Tibial nerve (tissue), 4 donors: ENCODE measurements around the gene CRYBA2. TPM values are rescaled to one million over a fixed set of nuclear protein-coding genes. Genes with fewer than 3 reads are reported as not detected.

Experiments used
- DNase-seq, 2 donors: peaks; one replicate each; pipeline ENCODE4 v3.0.0-alpha.2; 2019; ENCODE audit warnings: low spot score in 2 of 2
- H3K27ac ChIP-seq, 4 donors: fragments of 200-600 bp; sonication (generic) in 3 of 4; one replicate each; pipeline ENCODE4 v1.5.1; 2017 to 2019; ENCODE audit warnings: mild to moderate bottlenecking in 1 of 4
- H3K27me3 ChIP-seq, 2 donors: fragments of 200-600 bp; sonication (generic) in 1 of 2; one replicate each; pipeline versions ENCODE4 v1.5.1 to v1.6.0; 2017 to 2019
- H3K36me3 ChIP-seq, 3 donors: fragments of 200-600 bp; sonication (generic); one replicate each; pipeline ENCODE4 v1.5.1; 2018 to 2019
- H3K4me1 ChIP-seq, 4 donors: fragments of 200-600 bp; sonication (generic) in 3 of 4; one replicate each; pipeline ENCODE4 v1.5.1; 2017 to 2019
- H3K4me3 ChIP-seq, 4 donors: fragments of 200-600 bp; sonication (generic) in 3 of 4; one replicate each; pipeline ENCODE4 v1.5.1; 2017 to 2019; ENCODE audit warnings: mild to moderate bottlenecking in 1 of 4, moderate library complexity in 1 of 4
- H3K9me3 ChIP-seq, 4 donors: fragments of 200-600 bp; sonication (generic) in 3 of 4; one replicate each; pipeline ENCODE4 v1.5.1; 2017 to 2019
- EP300 ChIP-seq, 2 donors: sonication (generic); formaldehyde crosslinking; IDR thresholded peaks; one replicate each; pipeline ENCODE4 v1.6.1; 2017; ENCODE audit warnings: antibody characterized with exemption in 2 of 2, mild to moderate bottlenecking in 1 of 2
- POLR2A ChIP-seq, 2 donors: fragments of 450-650 bp; IDR thresholded peaks; one replicate each; pipeline ENCODE4 v1.6.1; 2017; ENCODE audit warnings: antibody characterized with exemption in 2 of 2, mild to moderate bottlenecking in 2 of 2, moderate library complexity in 2 of 2
- WGBS, 2 donors: methylation state at CpG; one replicate each; pipeline ENCODE4 v1.1.5; 2018; 5-methylcytosine and 5-hydroxymethylcytosine counted together
- total RNA-seq, 4 donors: library from RNA; depleted of rRNA; stranded (reverse); fragments of >200 nt; gene quantifications; one replicate each; pipeline ENCODE4 v1.1.0, GENCODE V29; 2016
- TF ChIP-seq, protein P1 (sequence below), 5 experiments: fragments of 200-600 bp in 3 of 5; fragments of 450-650 bp in 2 of 5; sonication (generic) in 3 of 5; IDR thresholded peaks; one replicate each; pipeline ENCODE4 v1.5.1; 2016 to 2019; ENCODE audit warnings: antibody characterized with exemption in 5 of 5, mild to moderate bottlenecking in 3 of 5, moderate library complexity in 2 of 5

Gene CRYBA2
- total RNA-seq, 4 donors from 2014 or later = not detected

DNA sequence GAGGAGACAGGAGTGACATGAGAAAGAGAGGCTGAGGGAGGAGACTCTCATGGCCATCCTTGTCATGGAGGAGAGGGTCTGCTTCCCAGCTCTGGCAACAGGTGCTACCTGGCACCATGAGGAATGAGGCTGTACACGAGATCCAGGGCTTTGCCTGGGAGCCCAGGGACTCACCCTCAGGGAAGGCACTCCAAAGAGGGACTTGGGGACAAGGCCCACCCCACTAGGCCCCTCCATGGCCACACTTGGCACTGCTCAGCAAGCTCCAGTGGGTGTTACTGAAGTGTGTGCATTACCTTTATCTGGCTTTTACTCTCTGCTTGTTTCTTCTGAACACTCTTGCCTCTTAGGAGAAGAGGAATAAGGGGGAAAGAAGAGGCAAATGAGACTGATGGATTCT, 45.4 kb upstream of the CRYBA2 start:
- WGBS, 2 donors = 20% methylated on average over 1 of the region's 1 CpG; no CpG with 5 or more reads in 1 of the 2 donors
- Histone ChIP-seq H3K9me3 (no peaks in the 10 kb centered on the region), H3K4me1 (peaks cover 0 to 4% (median 0%) of the 10 kb centered on the region in 4 donors), H3K36me3 (no peaks in the 10 kb centered on the region), H3K4me3 (no peak overlapping the region), H3K27me3 (peaks cover 0 to 63% of the 10 kb centered on the region in 2 donors), H3K27ac (no peak overlapping the region)
- TF ChIP-seq EP300 (IDR thresholded peaks at IDR 0.05) (no peak), POLR2A (IDR thresholded peaks at IDR 0.05) (no peak)
- TF ChIP-seq, protein P1, sequence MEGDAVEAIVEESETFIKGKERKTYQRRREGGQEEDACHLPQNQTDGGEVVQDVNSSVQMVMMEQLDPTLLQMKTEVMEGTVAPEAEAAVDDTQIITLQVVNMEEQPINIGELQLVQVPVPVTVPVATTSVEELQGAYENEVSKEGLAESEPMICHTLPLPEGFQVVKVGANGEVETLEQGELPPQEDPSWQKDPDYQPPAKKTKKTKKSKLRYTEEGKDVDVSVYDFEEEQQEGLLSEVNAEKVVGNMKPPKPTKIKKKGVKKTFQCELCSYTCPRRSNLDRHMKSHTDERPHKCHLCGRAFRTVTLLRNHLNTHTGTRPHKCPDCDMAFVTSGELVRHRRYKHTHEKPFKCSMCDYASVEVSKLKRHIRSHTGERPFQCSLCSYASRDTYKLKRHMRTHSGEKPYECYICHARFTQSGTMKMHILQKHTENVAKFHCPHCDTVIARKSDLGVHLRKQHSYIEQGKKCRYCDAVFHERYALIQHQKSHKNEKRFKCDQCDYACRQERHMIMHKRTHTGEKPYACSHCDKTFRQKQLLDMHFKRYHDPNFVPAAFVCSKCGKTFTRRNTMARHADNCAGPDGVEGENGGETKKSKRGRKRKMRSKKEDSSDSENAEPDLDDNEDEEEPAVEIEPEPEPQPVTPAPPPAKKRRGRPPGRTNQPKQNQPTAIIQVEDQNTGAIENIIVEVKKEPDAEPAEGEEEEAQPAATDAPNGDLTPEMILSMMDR (IDR thresholded peaks at IDR 0.05) = no peak
- DNase-seq = no peak

DNA sequence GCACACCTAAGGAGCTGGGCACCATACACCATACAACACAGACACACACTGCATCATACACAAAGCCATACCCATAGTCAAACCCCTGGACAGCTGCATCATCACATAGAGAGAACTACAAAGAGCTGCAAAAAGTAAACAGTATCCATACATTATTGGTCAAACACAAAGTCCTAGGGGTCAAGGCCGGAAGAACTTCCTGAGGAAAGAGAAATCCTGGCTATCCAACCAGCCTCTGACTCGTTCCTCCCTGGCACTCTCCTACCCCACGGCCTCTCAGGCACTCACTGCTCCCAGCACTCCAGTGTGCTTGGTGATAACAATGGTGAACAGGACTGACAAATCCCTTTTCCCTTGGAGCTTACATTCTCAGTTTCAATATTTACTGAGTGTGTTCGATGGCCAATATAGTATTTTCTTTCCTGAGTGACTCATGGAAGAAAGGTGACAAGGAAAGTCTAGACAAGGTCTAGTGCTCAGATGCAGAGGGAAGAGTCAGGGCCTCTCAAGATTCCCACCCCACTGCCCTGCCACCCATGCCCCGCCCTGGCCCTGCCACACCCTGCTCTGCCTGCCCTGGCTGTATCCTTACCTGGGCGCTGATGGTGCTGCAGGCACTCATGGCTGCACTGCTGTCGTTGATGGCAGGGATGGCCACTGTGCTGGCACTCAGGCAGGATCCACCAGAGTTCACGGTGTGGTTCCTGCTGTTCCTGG, 44.7 kb upstream of the CRYBA2 start:
- H3K27me3 ChIP-seq = peaks cover 0 to 56% of the 10 kb centered on the region in 2 donors
- no peaks in the 10 kb centered on the region for H3K36me3 ChIP-seq
- no peak overlapping the region for H3K27ac ChIP-seq
- 58 to 63% methylated on average over 7 to 8 of the region's 8 CpGs for WGBS, 2 donors
- no peak overlapping the region for H3K4me3 ChIP-seq
- H3K9me3 ChIP-seq = no peaks in the 10 kb centered on the region
- DNase-seq = no peak
- TF ChIP-seq EP300 (IDR thresholded peaks at IDR 0.05) (no peak), POLR2A (IDR thresholded peaks at IDR 0.05) (no peak)
- TF ChIP-seq, protein P1 (IDR thresholded peaks at IDR 0.05) = no peak
- peaks cover 0 to 4% (median 0%) of the 10 kb centered on the region in 4 donors for H3K4me1 ChIP-seq

DNA sequence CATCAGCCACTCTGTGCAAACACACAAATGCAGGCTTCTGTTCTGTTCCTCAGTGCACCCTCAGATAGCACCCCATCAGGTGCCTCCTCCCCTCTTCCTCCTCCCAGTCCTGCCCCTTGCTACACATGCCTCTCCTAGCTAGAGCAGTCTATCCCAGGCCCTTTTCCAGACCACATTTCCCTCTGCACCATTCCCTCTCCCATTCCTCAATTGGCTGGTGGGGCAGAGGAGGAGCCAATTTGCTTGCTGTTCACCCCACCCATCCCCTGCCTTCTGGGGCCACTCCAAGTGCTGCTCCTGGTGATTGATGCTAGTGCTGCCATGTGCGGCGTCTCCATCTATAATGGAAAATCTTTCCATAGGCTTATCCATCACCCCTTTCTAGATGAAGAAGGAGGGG, 42.7 kb upstream of the CRYBA2 start:
- Histone ChIP-seq H3K27ac (no peak overlapping the region), H3K4me3 (no peak overlapping the region), H3K27me3 (peaks cover 0 to 55% of the 10 kb centered on the region in 2 donors), H3K9me3 (no peaks in the 10 kb centered on the region), H3K4me1 (no peaks in the 10 kb centered on the region), H3K36me3 (no peaks in the 10 kb centered on the region)
- DNase-seq = no peak
- TF ChIP-seq, protein P1 (IDR thresholded peaks at IDR 0.05) = no peak
- TF ChIP-seq POLR2A (IDR thresholded peaks at IDR 0.05) (no peak), EP300 (IDR thresholded peaks at IDR 0.05) (no peak)
- WGBS, 2 donors = 74 to 76% methylated on average over 2 of the region's 2 CpGs

DNA sequence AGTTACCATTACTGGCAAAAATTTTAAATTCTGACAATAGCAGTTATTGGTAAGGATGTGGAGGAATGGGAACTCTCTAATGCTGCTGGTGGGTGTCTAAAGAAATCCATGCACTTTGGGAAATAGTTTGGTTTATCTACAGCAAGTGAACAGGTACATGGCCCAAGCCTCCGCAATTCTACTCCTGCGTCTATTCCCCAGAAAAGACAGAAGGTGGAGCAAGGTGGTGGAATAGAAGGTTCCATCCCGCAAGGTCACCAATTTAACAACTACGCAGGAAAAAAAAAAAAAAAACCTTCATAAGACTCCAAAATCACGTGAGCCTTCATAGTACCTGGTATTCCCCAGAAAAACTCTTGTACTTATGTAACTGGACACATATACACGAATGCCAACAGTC, 41.6 kb upstream of the CRYBA2 start:
- 56 to 61% methylated on average over 6 of the region's 6 CpGs for WGBS, 2 donors
- no peaks in the 10 kb centered on the region for H3K9me3 ChIP-seq
- H3K4me1 ChIP-seq = no peaks in the 10 kb centered on the region
- no peak for DNase-seq
- TF ChIP-seq POLR2A (IDR thresholded peaks at IDR 0.05) (no peak), EP300 (IDR thresholded peaks at IDR 0.05) (no peak)
- TF ChIP-seq, protein P1 (IDR thresholded peaks at IDR 0.05) = no peak
- H3K27ac ChIP-seq = no peak overlapping the region
- H3K4me3 ChIP-seq = no peak overlapping the region
- peaks cover 0 to 56% of the 10 kb centered on the region in 2 donors for H3K27me3 ChIP-seq
- H3K36me3 ChIP-seq = no peaks in the 10 kb centered on the region

DNA sequence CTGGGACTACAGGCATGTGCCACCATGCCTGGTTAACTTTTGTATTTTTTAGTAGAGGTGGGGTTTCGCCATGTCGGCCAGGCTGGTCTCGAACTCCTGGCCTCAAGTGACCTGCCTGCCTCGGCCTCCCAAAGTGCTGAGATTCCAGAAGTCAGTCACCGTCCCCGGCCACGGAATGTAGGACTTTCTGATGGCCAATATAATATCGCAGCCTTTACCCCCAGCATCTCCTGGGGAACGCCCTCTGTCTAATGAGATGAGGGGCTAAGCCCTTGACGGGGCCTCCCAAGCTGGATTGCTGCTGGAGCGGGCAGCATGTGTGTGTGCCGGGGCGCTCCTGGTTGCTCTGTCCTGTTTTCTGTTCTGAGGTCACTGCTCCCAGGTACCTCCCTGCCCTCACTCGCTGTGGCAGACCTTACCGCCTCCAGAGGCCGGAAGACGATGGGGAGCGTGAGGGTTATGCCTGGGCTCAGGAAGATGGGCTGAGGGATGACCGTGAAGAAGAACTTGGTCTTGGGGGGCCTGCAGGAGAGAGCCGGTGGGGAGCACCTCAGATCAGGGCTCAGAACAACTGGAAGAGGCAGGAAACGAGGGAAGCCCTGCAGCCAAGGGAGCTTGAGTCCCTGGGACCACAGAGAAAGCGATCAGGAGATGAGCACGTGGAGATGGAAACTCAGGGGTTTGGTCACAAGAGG, 39.0 kb upstream of the CRYBA2 start:
- H3K36me3 ChIP-seq = no peaks in the 10 kb centered on the region
- H3K4me3 ChIP-seq = no peak overlapping the region
- no peak overlapping the region for H3K27ac ChIP-seq
- no peaks in the 10 kb centered on the region for H3K9me3 ChIP-seq
- no peak for TF ChIP-seq EP300 (IDR thresholded peaks at IDR 0.05)
- TF ChIP-seq POLR2A (IDR thresholded peaks at IDR 0.05) = no peak
- TF ChIP-seq, protein P1 (IDR thresholded peaks at IDR 0.05) = no peak
- peaks cover 0 to 32% of the 10 kb centered on the region in 2 donors for H3K27me3 ChIP-seq
- 73 to 77% methylated on average over 23 of the region's 23 CpGs for WGBS, 2 donors
- no peaks in the 10 kb centered on the region for H3K4me1 ChIP-seq
- no peak for DNase-seq
